Endodermal cell (in vitro differentiated cells): ENCODE results near the gene DLG1. TPM values are rescaled to one million over a fixed set of nuclear protein-coding genes. Genes with fewer than 3 reads are reported as not detected.

Experiments
- DNase-seq: peaks from one replicate; pipeline ENCODE4 v3.0.0-alpha.2; 2017
- H3K27ac ChIP-seq: 2 replicates; pipeline ENCODE4 v1.5.1; 2013; ENCODE audit warnings: mild to moderate bottlenecking, low read depth, low read length, moderate library complexity
- H3K27me3 ChIP-seq: 2 replicates; pipeline ENCODE4 v1.6.1; 2013; ENCODE audit warnings: mild to moderate bottlenecking, low read length, moderate library complexity; ENCODE audit not compliant: insufficient read depth, control insufficient read depth, poor library complexity, severe bottlenecking
- H3K36me3 ChIP-seq: 2 replicates; pipeline ENCODE4 v1.7.0; 2013; ENCODE audit warnings: mild to moderate bottlenecking, low read length, moderate library complexity; ENCODE audit not compliant: control insufficient read depth, insufficient read depth
- H3K4me1 ChIP-seq: one replicate; pipeline ENCODE4 v1.7.0; 2013; ENCODE audit warnings: low read length; ENCODE audit not compliant: control insufficient read depth, insufficient read depth
- H3K4me3 ChIP-seq: 2 replicates; pipeline ENCODE4 v1.5.1; 2013; ENCODE audit warnings: mild to moderate bottlenecking, low read length, moderate library complexity
- H3K9ac ChIP-seq: 2 replicates; pipeline ENCODE4 v1.6.1; 2013; ENCODE audit warnings: mild to moderate bottlenecking, low read length, moderate library complexity; ENCODE audit not compliant: poor library complexity, severe bottlenecking; ENCODE audit errors: extremely low read depth
- H3K9me3 ChIP-seq: 2 replicates; pipeline ENCODE4 v1.6.1; 2013; ENCODE audit warnings: mild to moderate bottlenecking, low read length, moderate library complexity; ENCODE audit not compliant: control insufficient read depth
- H3K27ac Mint-ChIP-seq: 2 replicates; pipeline ENCODE4 v1.8.0; 2020; ENCODE audit warnings: mixed read lengths
- H3K27me3 Mint-ChIP-seq: 2 replicates; pipeline ENCODE4 v1.8.0; 2021; ENCODE audit warnings: mild to moderate bottlenecking, mixed read lengths; ENCODE audit not compliant: insufficient read depth
- H3K36me3 Mint-ChIP-seq: 2 replicates; pipeline ENCODE4 v1.8.0; 2020; ENCODE audit warnings: low read depth, mixed read lengths
- H3K4me1 Mint-ChIP-seq: 2 replicates; pipeline ENCODE4 v1.8.0; 2020; ENCODE audit warnings: mixed read lengths
- H3K4me3 Mint-ChIP-seq: 2 replicates; pipeline ENCODE4 v1.8.0; 2020; ENCODE audit warnings: mild to moderate bottlenecking, moderate library complexity, mixed read lengths
- H3K9me3 Mint-ChIP-seq: 2 replicates; pipeline ENCODE4 v1.8.0; 2020; ENCODE audit warnings: mild to moderate bottlenecking, mixed read lengths
- CTCF ChIP-seq: fragments of 200-600 bp; sonication (generic); conservative IDR thresholded peaks from 2 replicates; pipeline ENCODE4 v1.5.0; 2021; ENCODE audit warnings: antibody characterized with exemption, mild to moderate bottlenecking
- WGBS, 2 experiments: methylation state at CpG; one replicate each; pipeline versions ENCODE4 v1.1.5 to v1.1.7; 2013; ENCODE audit warnings: missing lambda C conversion rate in 2 of 2, mixed read lengths in 1 of 2; ENCODE audit not compliant: insufficient coverage in 1 of 2, insufficient read length in 1 of 2; 5-methylcytosine and 5-hydroxymethylcytosine counted together
- total RNA-seq, 2 donors: library from RNA; stranded (reverse); fragmentation: NEBNext Ultra II Directional in 1 of 2; extraction: Animal tissue kit (Norgen Biotek cat#: 25700) in 1 of 2; gene quantifications; 2 replicates in 1 of 2; 3 replicates in 1 of 2; pipeline ENCODE4 v1.2.1, GENCODE V29; 2021

Gene DLG1
- total RNA-seq, 2 donors from 2014 or later = 78.7 to 96.9 TPM

- H3K4me1 Mint-ChIP-seq = peaks cover 14% of the 10 kb centered on the region
- no peak for DNase-seq
- H3K4me3 Mint-ChIP-seq = peak overlapping the region; percentile 91
- H3K4me1 ChIP-seq = no peaks in the 10 kb centered on the region
- 100% methylated on average over 2 of the region's 2 CpGs for WGBS, 2 experiments
- no peaks in the 10 kb centered on the region for H3K9me3 ChIP-seq
- no peak overlapping the region for H3K9ac ChIP-seq
- H3K27ac ChIP-seq = no peak overlapping the region
- peaks cover 53% of the 10 kb centered on the region for H3K36me3 ChIP-seq
- H3K27me3 Mint-ChIP-seq = peaks cover 17% of the 10 kb centered on the region
- H3K36me3 Mint-ChIP-seq = peaks cover 35% of the 10 kb centered on the region
- H3K4me3 ChIP-seq = peak overlapping the region; percentile 90
- H3K27ac Mint-ChIP-seq = no peak overlapping the region
- H3K27me3 ChIP-seq = peaks cover 18% of the 10 kb centered on the region
- no peaks in the 10 kb centered on the region for H3K9me3 Mint-ChIP-seq
- no peak for TF ChIP-seq CTCF
Observed at GRCh38 chr3:197295871-197296270, 2.5 kb downstream of the DLG1 start.

DNA sequence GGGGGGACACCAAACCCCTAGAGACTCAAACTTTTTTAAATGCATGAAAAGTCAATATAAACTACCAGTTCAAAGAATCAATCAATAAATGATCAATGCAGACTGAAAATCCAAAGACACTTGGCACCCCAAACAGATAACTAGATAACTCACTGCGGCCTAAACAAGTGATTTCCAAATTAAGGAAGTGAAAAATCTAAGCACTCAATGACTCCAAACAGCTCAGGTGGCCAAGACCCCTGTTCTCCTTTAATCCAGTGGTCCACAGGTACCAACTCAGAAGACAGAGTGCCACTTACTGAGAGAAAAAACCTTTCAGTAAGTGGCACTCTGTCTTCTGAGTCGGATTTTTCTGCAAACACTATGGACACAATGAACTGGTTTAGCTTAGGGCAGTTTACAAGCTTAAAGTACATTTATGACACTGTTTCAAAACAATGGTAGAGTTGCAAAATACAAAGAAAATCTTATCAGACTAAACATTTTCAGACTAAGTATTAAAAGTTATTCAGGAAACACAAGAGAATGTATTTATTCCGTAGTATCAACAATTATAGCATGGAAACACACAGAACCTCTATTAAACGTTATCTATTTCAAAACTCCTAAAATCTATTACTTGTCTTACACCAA, 4.7 kb downstream of the DLG1 start:
- Histone ChIP-seq H3K4me3 (no peak overlapping the region), H3K9me3 (no peaks in the 10 kb centered on the region), H3K36me3 (peaks cover 70% of the 10 kb centered on the region), H3K4me1 (no peaks in the 10 kb centered on the region), H3K27me3 (no peaks in the 10 kb centered on the region), H3K9ac (no peak overlapping the region), H3K27ac (no peak overlapping the region)
- Mint-ChIP-seq H3K36me3 (peaks cover 45% of the 10 kb centered on the region), H3K9me3 (no peaks in the 10 kb centered on the region), H3K4me3 (no peak overlapping the region), H3K27me3 (no peaks in the 10 kb centered on the region), H3K27ac (peak overlapping the region; percentile 45), H3K4me1 (peaks cover 11% of the 10 kb centered on the region)
- DNase-seq = no peak
- no peak for TF ChIP-seq CTCF
- WGBS, 2 experiments = 93 to 100% methylated on average over 2 to 4 of the region's 4 CpGs

DNA sequence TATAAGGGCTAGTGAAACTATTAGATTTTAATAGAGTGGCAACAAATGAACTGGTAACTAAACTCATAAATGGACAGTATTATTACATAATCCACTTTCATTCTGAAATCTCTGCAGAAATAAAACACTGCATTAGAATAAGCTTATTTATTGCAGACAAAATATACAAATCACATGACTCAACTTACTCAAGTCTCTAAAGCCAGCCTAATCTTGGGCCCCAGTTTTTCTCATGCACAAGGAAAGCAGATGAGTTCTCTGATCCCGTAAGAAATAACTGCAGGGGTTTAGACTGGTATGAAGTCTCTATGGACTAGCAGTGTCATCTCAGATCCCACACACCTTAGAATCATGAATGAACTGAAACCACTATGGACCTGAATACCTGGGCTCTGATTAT, 5.8 kb downstream of the DLG1 start:
- no peaks in the 10 kb centered on the region for H3K27me3 Mint-ChIP-seq
- H3K9me3 Mint-ChIP-seq = no peaks in the 10 kb centered on the region
- no peak overlapping the region for H3K27ac Mint-ChIP-seq
- no peak for DNase-seq
- no peaks in the 10 kb centered on the region for H3K9me3 ChIP-seq
- H3K36me3 ChIP-seq = peaks cover 75% of the 10 kb centered on the region
- H3K9ac ChIP-seq = no peak overlapping the region
- H3K4me1 Mint-ChIP-seq = peaks cover 11% of the 10 kb centered on the region
- H3K4me3 ChIP-seq = no peak overlapping the region
- H3K36me3 Mint-ChIP-seq = peaks cover 52% of the 10 kb centered on the region
- H3K27ac ChIP-seq = no peak overlapping the region
- no peak for TF ChIP-seq CTCF
- 100% methylated on average over 1 of the region's 1 CpG; no CpG with 5 or more reads in 1 of the 2 experiments for WGBS, 2 experiments
- H3K4me3 Mint-ChIP-seq = no peak overlapping the region
- no peaks in the 10 kb centered on the region for H3K4me1 ChIP-seq
- no peaks in the 10 kb centered on the region for H3K27me3 ChIP-seq
